GM23248 (cell line): ENCODE data around the gene PVR. TPM values are rescaled to one million over a fixed set of nuclear protein-coding genes. Genes with fewer than 3 reads are reported as not detected.

ENCODE experiments used
- DNase-seq: peaks from one replicate; pipeline ENCODE4 v3.0.0-alpha.2; 2015
- H2AFZ ChIP-seq: fragments of 200-600 bp; sonication (generic); 2 replicates; pipeline ENCODE4 v1.6.1; 2016; ENCODE audit warnings: antibody characterized with exemption
- H3F3A ChIP-seq: fragments of 200-600 bp; sonication (generic); 2 replicates; pipeline ENCODE4 v1.6.1; 2016; ENCODE audit warnings: mild to moderate bottlenecking, antibody characterized with exemption, mixed run types; ENCODE audit not compliant: insufficient read depth
- H3K27ac ChIP-seq: fragments of 200-600 bp; sonication (generic); 2 replicates; pipeline ENCODE4 v1.5.1; 2016; ENCODE audit warnings: mild to moderate bottlenecking
- H3K27me3 ChIP-seq: fragments of 200-600 bp; sonication (generic); replicated peaks from 2 replicates; pipeline ENCODE4 v1.6.1; 2016; ENCODE audit warnings: mild to moderate bottlenecking; ENCODE audit not compliant: insufficient read depth
- H3K36me3 ChIP-seq: fragments of 200-600 bp; sonication (generic); 2 replicates; pipeline ENCODE4 v1.6.1; 2016; ENCODE audit warnings: low read depth, mild to moderate bottlenecking
- H3K4me1 ChIP-seq: fragments of 200-600 bp; sonication (generic); 2 replicates; pipeline ENCODE4 v1.6.1; 2016; ENCODE audit warnings: mild to moderate bottlenecking; ENCODE audit not compliant: insufficient read depth
- H3K4me2 ChIP-seq: fragments of 200-600 bp; sonication (generic); one replicate; pipeline ENCODE4 v1.6.1; 2016; ENCODE audit warnings: mild to moderate bottlenecking; ENCODE audit not compliant: unreplicated experiment
- H3K4me3 ChIP-seq: fragments of 200-600 bp; sonication (generic); 2 replicates; pipeline ENCODE4 v1.5.1; 2016; ENCODE audit warnings: mild to moderate bottlenecking
- H3K79me2 ChIP-seq: fragments of 200-600 bp; sonication (generic); 2 replicates; pipeline ENCODE4 v1.6.1; 2016; ENCODE audit warnings: mild to moderate bottlenecking; ENCODE audit not compliant: insufficient read depth
- H3K9ac ChIP-seq: fragments of 200-600 bp; sonication (generic); 2 replicates; pipeline ENCODE4 v1.6.1; 2016; ENCODE audit warnings: mild to moderate bottlenecking
- H3K9me2 ChIP-seq: fragments of 200-600 bp; sonication (generic); 2 replicates; pipeline ENCODE4 v1.6.1; 2016; ENCODE audit warnings: mixed run types, mild to moderate bottlenecking, moderate library complexity; ENCODE audit not compliant: insufficient read depth
- H3K9me3 ChIP-seq: fragments of 200-600 bp; sonication (generic); one replicate; pipeline ENCODE4 v1.6.1; 2017; ENCODE audit warnings: low read depth
- H4K20me1 ChIP-seq: fragments of 200-600 bp; sonication (generic); 2 replicates; pipeline ENCODE4 v1.6.0; 2016; ENCODE audit not compliant: insufficient read depth
- EZH2 ChIP-seq: fragments of 200-600 bp; sonication (generic); IDR thresholded peaks from 2 replicates; pipeline ENCODE4 v1.6.1; 2018; ENCODE audit warnings: antibody characterized with exemption, mild to moderate bottlenecking; ENCODE audit not compliant: insufficient read depth, poor library complexity, severe bottlenecking
- EZH2phosphoT487 ChIP-seq: fragments of 200-600 bp; sonication (generic); IDR thresholded peaks from 2 replicates; pipeline ENCODE4 v1.6.1; 2018; ENCODE audit warnings: antibody characterized with exemption, moderate library complexity, mild to moderate bottlenecking, low read depth; ENCODE audit not compliant: insufficient read depth
- WGBS, 2 experiments: methylation state at CpG; one replicate each; pipeline ENCODE4 v1.1.6; 2015 to 2017; ENCODE audit warnings: low lambda C conversion rate in 2 of 2, low coverage in 1 of 2; ENCODE audit errors: missing lambda C conversion rate in 2 of 2; 5-methylcytosine and 5-hydroxymethylcytosine counted together
- in situ Hi-C: fragments of 300-500 bp; cut with MboI; formaldehyde crosslinking; loops from 2 replicates; pipeline ENCODE4 v1.15.0; 2020
- polyA plus RNA-seq: library from polyadenylated mRNA; unstranded; fragments of >200 nt; fragmentation: Nextera tagmentation; extraction: Ambion mirVana; gene quantifications from 2 replicates; pipeline ENCODE4 v1.2.1, GENCODE V29; 2016
- total RNA-seq: library from RNA; depleted of rRNA; stranded (reverse); fragments of >200 nt; shearing (Covaris generic); gene quantifications from 2 replicates; pipeline ENCODE4 v1.2.3, GENCODE V29; 2014

Gene PVR
- total and polyA plus RNA-seq, 2 experiments from 2014 or later = 58.8 to 148 TPM

- peaks cover 7% of the 10 kb centered on the region; the same call in 1 of the 2 replicates for H3K79me2 ChIP-seq
- H3K9ac ChIP-seq = no peak overlapping the region
- in situ Hi-C loops = loop anchor here (5.0 kb wide), 1 partner anchor 86 kb away; no protein-coding TSS in a partner anchor
- no peak overlapping the region for H3K4me3 ChIP-seq
- no peak overlapping the region for H2AFZ ChIP-seq
- H3F3A ChIP-seq = peaks cover 10% of the 10 kb centered on the region
- H3K36me3 ChIP-seq = peaks cover 78% of the 10 kb centered on the region
- WGBS, 2 experiments = 98 to 100% methylated on average over 3 of the region's 3 CpGs
- H3K4me2 ChIP-seq = no peak overlapping the region
- H3K9me3 ChIP-seq = no peaks in the 10 kb centered on the region
- H4K20me1 ChIP-seq = no peaks in the 10 kb centered on the region
- no peak for TF ChIP-seq EZH2
- no peak for TF ChIP-seq EZH2phosphoT487
- no peak overlapping the region for H3K27ac ChIP-seq
- no peaks in the 10 kb centered on the region for H3K27me3 ChIP-seq
- no peaks in the 10 kb centered on the region; the same call in 1 of the 2 replicates for H3K4me1 ChIP-seq
- peak; percentile 20 for DNase-seq
- no peaks in the 10 kb centered on the region for H3K9me2 ChIP-seq
Measured at GRCh38 chr19:44658069-44658733, 14.5 kb downstream of the PVR start.

- Histone ChIP-seq H3F3A (peaks cover 21% of the 10 kb centered on the region), H3K27me3 (no peaks in the 10 kb centered on the region), H2AFZ (no peak overlapping the region), H3K9me3 (no peaks in the 10 kb centered on the region), H3K36me3 (peaks cover 66% of the 10 kb centered on the region), H3K9ac (no peak overlapping the region), H3K4me2 (no peak overlapping the region), H3K9me2 (no peaks in the 10 kb centered on the region), H3K4me3 (no peak overlapping the region), H3K79me2 (no peaks in the 10 kb centered on the region), H3K4me1 (no peaks in the 10 kb centered on the region; the same call in 1 of the 2 replicates), H4K20me1 (no peaks in the 10 kb centered on the region), H3K27ac (no peak overlapping the region)
- TF ChIP-seq EZH2phosphoT487 (no peak), EZH2 (no peak)
- 82 to 84% methylated on average over 4 of the region's 4 CpGs for WGBS, 2 experiments
- DNase-seq = no peak
- in situ Hi-C loops = no loop called here
Measured at GRCh38 chr19:44660081-44660480, 16.4 kb downstream of the PVR start.

- Histone ChIP-seq H3K4me1 (no peaks in the 10 kb centered on the region; the same call in 1 of the 2 replicates), H3K4me3 (no peak overlapping the region), H3K9me3 (no peaks in the 10 kb centered on the region), H3K9me2 (no peaks in the 10 kb centered on the region), H3K9ac (no peak overlapping the region), H3K27ac (no peak overlapping the region), H3K4me2 (no peak overlapping the region), H4K20me1 (no peaks in the 10 kb centered on the region), H3K79me2 (no peaks in the 10 kb centered on the region), H3K27me3 (no peaks in the 10 kb centered on the region), H3F3A (peaks cover 22% of the 10 kb centered on the region), H2AFZ (no peak overlapping the region), H3K36me3 (peaks cover 56% of the 10 kb centered on the region)
- in situ Hi-C loops = no loop called here
- TF ChIP-seq EZH2phosphoT487 (no peak), EZH2 (no peak)
- DNase-seq = no peak
- 94 to 98% methylated on average over 11 of the region's 11 CpGs for WGBS, 2 experiments
Measured at GRCh38 chr19:44661205-44661604, 17.5 kb downstream of the PVR start.

- DNase-seq = no peak
- peaks cover 22% of the 10 kb centered on the region for H3F3A ChIP-seq
- in situ Hi-C loops = no loop called here
- H3K27ac ChIP-seq = no peak overlapping the region
- H3K9ac ChIP-seq = no peak overlapping the region
- no peaks in the 10 kb centered on the region for H3K79me2 ChIP-seq
- no peak for TF ChIP-seq EZH2phosphoT487
- TF ChIP-seq EZH2 = no peak
- no peak overlapping the region for H3K4me3 ChIP-seq
- H3K4me1 ChIP-seq = no peaks in the 10 kb centered on the region; the same call in 1 of the 2 replicates
- no peaks in the 10 kb centered on the region for H4K20me1 ChIP-seq
- H3K36me3 ChIP-seq = peaks cover 49% of the 10 kb centered on the region
- H3K9me2 ChIP-seq = no peaks in the 10 kb centered on the region
- H3K4me2 ChIP-seq = no peak overlapping the region
- no peaks in the 10 kb centered on the region for H3K9me3 ChIP-seq
- WGBS, 2 experiments = 76 to 79% methylated on average over 7 of the region's 7 CpGs
- no peaks in the 10 kb centered on the region for H3K27me3 ChIP-seq
- no peak overlapping the region for H2AFZ ChIP-seq
Measured at GRCh38 chr19:44661904-44662303, 18.2 kb downstream of the PVR start.
